HepG2 (cell line): ENCODE measurements around the gene ORMDL3. TPM values are rescaled to one million over a fixed set of nuclear protein-coding genes. Genes with fewer than 3 reads are reported as not detected.
A peak's percentile ranks its signal among the peaks of the same experiment; 100 is the strongest.

ENCODE experiments used
- ARID2 ChIP-seq: sonication (generic); formaldehyde crosslinking; IDR thresholded peaks from 2 replicates; pipeline ENCODE4 v1.8.1; 2022; ENCODE audit warnings: mild to moderate bottlenecking, missing genetic modification reagents, borderline replicate concordance
- ATRX ChIP-seq: sonication (generic); formaldehyde crosslinking; IDR thresholded peaks from 2 replicates; pipeline ENCODE4 v1.4.0; 2020; ENCODE audit warnings: missing genetic modification reagents, borderline replicate concordance
- BORCS8-MEF2B ChIP-seq: sonication (generic); formaldehyde crosslinking; IDR thresholded peaks from 2 replicates; pipeline ENCODE4 v1.8.0; 2022; ENCODE audit warnings: mild to moderate bottlenecking, missing genetic modification reagents
- DMAP1 ChIP-seq: IDR thresholded peaks from 2 replicates; pipeline ENCODE4 v1.6.1; 2016
- KDM5A ChIP-seq: fragments of 200-600 bp; sonication (generic); IDR thresholded peaks from 2 replicates; pipeline ENCODE4 v1.7.0; 2018; ENCODE audit warnings: antibody characterized with exemption, mild to moderate bottlenecking, low read length, borderline replicate concordance
- NR3C1 ChIP-seq: sonication (generic); formaldehyde crosslinking; IDR thresholded peaks from 2 replicates; pipeline ENCODE4 v1.4.0; 2020; ENCODE audit warnings: missing genetic modification reagents
- SIX4 ChIP-seq: sonication (generic); formaldehyde crosslinking; IDR thresholded peaks from 2 replicates; pipeline ENCODE4 v1.4.0; 2020; ENCODE audit warnings: missing genetic modification reagents
- SOX6 ChIP-seq, 2 experiments: fragments of 450-650 bp in 1 of 2; sonication (generic) in 1 of 2; formaldehyde crosslinking in 1 of 2; IDR thresholded peaks; 2 replicates each; pipeline versions ENCODE4 v1.4.0 to v1.6.1; 2017 to 2020; ENCODE audit warnings: antibody characterized with exemption in 1 of 2, mild to moderate bottlenecking in 1 of 2, missing genetic modification reagents in 1 of 2
- ZNF224 ChIP-seq: sonication (generic); formaldehyde crosslinking; IDR thresholded peaks from 2 replicates; pipeline ENCODE4 v1.5.0; 2020; ENCODE audit warnings: mild to moderate bottlenecking, missing genetic modification reagents
- ZNF251 ChIP-seq: sonication (generic); formaldehyde crosslinking; IDR thresholded peaks from 2 replicates; pipeline ENCODE4 v1.9.0; 2021; ENCODE audit warnings: mild to moderate bottlenecking, missing genetic modification reagents
- ZNF878 ChIP-seq: sonication (generic); formaldehyde crosslinking; IDR thresholded peaks from 2 replicates; pipeline ENCODE4 v1.8.1; 2023; ENCODE audit warnings: mild to moderate bottlenecking, missing genetic modification reagents, moderate library complexity
- polyA plus RNA-seq, 8 experiments: library from polyadenylated mRNA; depleted of rRNA in 3 of 8; stranded (reverse) in 7 of 8; unstranded in 1 of 8; fragments of >200 nt; fragmentation: Illumina TruSeq in 4 of 8; extraction: Trizol in 4 of 8; gene quantifications; 2 replicates each; pipeline versions ENCODE4 v1.2.1 to v1.2.3, GENCODE V29; 2011 to 2016; ENCODE audit warnings: low read depth in 4 of 8, missing spikeins in 1 of 8, mixed read lengths in 1 of 8; ENCODE audit not compliant: insufficient read depth in 1 of 8
- total RNA-seq, 5 experiments: library from RNA; depleted of rRNA; stranded (reverse); fragments of >200 nt; fragmentation: Illumina TruSeq; extraction: Trizol; gene quantifications; 2 replicates each; pipeline ENCODE4 v1.2.3, GENCODE V29; 2016; ENCODE audit warnings: low read depth in 1 of 5
- TF ChIP-seq, protein P1 (sequence below): sonication (generic); formaldehyde crosslinking; IDR thresholded peaks from 2 replicates; pipeline ENCODE4 v1.8.0; 2022; ENCODE audit warnings: mild to moderate bottlenecking, missing genetic modification reagents; ENCODE audit not compliant: insufficient replicate concordance
- TF ChIP-seq, protein P2 (sequence below): sonication (generic); formaldehyde crosslinking; IDR thresholded peaks from 2 replicates; pipeline ENCODE4 v1.5.1; 2020; ENCODE audit warnings: missing genetic modification reagents, mild to moderate bottlenecking, borderline replicate concordance
- TF ChIP-seq, protein P3 (sequence below): IDR thresholded peaks from 2 replicates; pipeline ENCODE4 v1.4.0; 2020; ENCODE audit warnings: mild to moderate bottlenecking, missing genetic modification reagents
- TF ChIP-seq, protein P4 (sequence below): sonication (generic); formaldehyde crosslinking; IDR thresholded peaks from 2 replicates; pipeline ENCODE4 v1.4.0; 2020; ENCODE audit warnings: low read depth, mild to moderate bottlenecking, missing genetic modification reagents
- TF ChIP-seq, protein P5 (sequence below): sonication (generic); formaldehyde crosslinking; IDR thresholded peaks from 2 replicates; pipeline ENCODE4 v1.9.0; 2022; ENCODE audit warnings: missing genetic modification reagents, mild to moderate bottlenecking, borderline replicate concordance

Gene ORMDL3
- total and polyA plus RNA-seq, 2 of the 13 experiments (the other 11 are each of a cell fraction or from before 2014, with no cell fraction given) = 181 to 384 TPM

DNA sequence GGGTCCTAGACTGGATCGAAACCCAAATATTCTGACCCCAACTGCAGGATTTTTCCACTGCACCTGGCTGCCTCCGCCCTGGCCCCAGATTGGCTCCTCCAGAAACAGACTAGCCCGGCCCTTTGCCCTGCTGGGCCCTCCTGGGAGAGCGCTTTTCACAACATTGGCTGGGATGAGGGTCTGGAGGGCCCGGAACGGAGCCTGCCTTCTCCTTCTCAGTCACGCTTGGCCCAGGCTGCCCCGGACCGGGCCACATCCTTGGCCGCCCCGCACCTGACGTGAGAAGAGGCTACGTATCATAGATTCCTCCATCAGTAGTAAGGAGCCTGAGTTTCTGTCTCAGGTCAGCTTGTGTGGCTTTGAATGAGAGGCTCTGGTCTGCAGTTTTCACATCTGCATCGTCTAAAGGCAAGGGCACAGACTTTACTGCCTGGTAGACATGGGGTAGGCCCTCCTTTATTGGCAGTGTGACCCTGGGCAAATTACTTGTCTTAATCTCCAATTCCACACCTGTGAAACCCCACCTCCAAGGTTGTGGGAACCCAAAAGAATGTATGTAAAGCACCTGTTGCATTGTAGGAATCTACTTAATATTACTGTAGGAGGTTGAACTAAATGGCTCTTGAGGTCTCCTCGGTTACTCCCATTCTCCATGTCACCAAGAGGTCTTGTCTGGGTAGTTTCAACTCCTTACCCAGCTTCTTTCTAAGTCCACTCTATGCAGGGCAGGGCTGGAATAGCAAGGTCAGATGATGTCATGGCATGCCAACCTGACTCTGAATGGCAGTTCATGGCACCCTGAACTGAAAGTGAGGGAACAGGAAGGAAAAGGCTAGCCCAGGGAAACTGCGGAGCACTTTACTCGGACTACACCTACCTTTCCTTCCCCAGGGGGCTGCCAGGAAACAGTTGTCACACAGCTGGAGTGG lies 792 bp upstream of the ORMDL3 start (continued):
- TF ChIP-seq, protein P1, sequence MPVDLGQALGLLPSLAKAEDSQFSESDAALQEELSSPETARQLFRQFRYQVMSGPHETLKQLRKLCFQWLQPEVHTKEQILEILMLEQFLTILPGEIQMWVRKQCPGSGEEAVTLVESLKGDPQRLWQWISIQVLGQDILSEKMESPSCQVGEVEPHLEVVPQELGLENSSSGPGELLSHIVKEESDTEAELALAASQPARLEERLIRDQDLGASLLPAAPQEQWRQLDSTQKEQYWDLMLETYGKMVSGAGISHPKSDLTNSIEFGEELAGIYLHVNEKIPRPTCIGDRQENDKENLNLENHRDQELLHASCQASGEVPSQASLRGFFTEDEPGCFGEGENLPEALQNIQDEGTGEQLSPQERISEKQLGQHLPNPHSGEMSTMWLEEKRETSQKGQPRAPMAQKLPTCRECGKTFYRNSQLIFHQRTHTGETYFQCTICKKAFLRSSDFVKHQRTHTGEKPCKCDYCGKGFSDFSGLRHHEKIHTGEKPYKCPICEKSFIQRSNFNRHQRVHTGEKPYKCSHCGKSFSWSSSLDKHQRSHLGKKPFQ = no peak
- TF ChIP-seq DMAP1 (peak; percentile 39; the same call in 1 of the 2 replicates), ZNF251 (CRISPR knock-in tag) (no peak; the same call in 1 of the 2 replicates), ZNF224 (CRISPR knock-in tag) (0 out of 2 replicates have a peak, but pooled peaks have one; percentile 15), ZNF878 (CRISPR knock-in tag) (peak; percentile 83), SOX6 (IDR thresholded peaks at IDR 0.05) (no peak), SOX6 (CRISPR knock-in tag; IDR thresholded peaks at IDR 0.05) (no peak), NR3C1 (CRISPR knock-in tag) (no peak), KDM5A (0 out of 2 replicates have a peak, but pooled peaks have one; percentile 22), SIX4 (CRISPR knock-in tag) (no peak), BORCS8-MEF2B (CRISPR knock-in tag) (0 out of 2 replicates have a peak, but pooled peaks have one; percentile 31), ARID2 (peak; percentile 91; the same call in 1 of the 2 replicates), ATRX (CRISPR knock-in tag) (no peak)
- TF ChIP-seq, protein P2, sequence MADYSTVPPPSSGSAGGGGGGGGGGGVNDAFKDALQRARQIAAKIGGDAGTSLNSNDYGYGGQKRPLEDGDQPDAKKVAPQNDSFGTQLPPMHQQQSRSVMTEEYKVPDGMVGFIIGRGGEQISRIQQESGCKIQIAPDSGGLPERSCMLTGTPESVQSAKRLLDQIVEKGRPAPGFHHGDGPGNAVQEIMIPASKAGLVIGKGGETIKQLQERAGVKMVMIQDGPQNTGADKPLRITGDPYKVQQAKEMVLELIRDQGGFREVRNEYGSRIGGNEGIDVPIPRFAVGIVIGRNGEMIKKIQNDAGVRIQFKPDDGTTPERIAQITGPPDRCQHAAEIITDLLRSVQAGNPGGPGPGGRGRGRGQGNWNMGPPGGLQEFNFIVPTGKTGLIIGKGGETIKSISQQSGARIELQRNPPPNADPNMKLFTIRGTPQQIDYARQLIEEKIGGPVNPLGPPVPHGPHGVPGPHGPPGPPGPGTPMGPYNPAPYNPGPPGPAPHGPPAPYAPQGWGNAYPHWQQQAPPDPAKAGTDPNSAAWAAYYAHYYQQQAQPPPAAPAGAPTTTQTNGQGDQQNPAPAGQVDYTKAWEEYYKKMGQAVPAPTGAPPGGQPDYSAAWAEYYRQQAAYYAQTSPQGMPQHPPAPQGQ (CRISPR knock-in tag) = no peak; the same call in 1 of the 2 replicates
- TF ChIP-seq, protein P3, sequence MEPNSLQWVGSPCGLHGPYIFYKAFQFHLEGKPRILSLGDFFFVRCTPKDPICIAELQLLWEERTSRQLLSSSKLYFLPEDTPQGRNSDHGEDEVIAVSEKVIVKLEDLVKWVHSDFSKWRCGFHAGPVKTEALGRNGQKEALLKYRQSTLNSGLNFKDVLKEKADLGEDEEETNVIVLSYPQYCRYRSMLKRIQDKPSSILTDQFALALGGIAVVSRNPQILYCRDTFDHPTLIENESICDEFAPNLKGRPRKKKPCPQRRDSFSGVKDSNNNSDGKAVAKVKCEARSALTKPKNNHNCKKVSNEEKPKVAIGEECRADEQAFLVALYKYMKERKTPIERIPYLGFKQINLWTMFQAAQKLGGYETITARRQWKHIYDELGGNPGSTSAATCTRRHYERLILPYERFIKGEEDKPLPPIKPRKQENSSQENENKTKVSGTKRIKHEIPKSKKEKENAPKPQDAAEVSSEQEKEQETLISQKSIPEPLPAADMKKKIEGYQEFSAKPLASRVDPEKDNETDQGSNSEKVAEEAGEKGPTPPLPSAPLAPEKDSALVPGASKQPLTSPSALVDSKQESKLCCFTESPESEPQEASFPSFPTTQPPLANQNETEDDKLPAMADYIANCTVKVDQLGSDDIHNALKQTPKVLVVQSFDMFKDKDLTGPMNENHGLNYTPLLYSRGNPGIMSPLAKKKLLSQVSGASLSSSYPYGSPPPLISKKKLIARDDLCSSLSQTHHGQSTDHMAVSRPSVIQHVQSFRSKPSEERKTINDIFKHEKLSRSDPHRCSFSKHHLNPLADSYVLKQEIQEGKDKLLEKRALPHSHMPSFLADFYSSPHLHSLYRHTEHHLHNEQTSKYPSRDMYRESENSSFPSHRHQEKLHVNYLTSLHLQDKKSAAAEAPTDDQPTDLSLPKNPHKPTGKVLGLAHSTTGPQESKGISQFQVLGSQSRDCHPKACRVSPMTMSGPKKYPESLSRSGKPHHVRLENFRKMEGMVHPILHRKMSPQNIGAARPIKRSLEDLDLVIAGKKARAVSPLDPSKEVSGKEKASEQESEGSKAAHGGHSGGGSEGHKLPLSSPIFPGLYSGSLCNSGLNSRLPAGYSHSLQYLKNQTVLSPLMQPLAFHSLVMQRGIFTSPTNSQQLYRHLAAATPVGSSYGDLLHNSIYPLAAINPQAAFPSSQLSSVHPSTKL (CRISPR knock-in tag) = peak; percentile 4; the same call in 1 of the 2 replicates
- TF ChIP-seq, protein P4, sequence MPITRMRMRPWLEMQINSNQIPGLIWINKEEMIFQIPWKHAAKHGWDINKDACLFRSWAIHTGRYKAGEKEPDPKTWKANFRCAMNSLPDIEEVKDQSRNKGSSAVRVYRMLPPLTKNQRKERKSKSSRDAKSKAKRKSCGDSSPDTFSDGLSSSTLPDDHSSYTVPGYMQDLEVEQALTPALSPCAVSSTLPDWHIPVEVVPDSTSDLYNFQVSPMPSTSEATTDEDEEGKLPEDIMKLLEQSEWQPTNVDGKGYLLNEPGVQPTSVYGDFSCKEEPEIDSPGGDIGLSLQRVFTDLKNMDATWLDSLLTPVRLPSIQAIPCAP (CRISPR knock-in tag) = no peak
- TF ChIP-seq, protein P5, sequence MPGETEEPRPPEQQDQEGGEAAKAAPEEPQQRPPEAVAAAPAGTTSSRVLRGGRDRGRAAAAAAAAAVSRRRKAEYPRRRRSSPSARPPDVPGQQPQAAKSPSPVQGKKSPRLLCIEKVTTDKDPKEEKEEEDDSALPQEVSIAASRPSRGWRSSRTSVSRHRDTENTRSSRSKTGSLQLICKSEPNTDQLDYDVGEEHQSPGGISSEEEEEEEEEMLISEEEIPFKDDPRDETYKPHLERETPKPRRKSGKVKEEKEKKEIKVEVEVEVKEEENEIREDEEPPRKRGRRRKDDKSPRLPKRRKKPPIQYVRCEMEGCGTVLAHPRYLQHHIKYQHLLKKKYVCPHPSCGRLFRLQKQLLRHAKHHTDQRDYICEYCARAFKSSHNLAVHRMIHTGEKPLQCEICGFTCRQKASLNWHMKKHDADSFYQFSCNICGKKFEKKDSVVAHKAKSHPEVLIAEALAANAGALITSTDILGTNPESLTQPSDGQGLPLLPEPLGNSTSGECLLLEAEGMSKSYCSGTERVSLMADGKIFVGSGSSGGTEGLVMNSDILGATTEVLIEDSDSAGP (CRISPR knock-in tag) = peak; percentile 77; the same call in 1 of the 2 replicates
